Epidermal melanocyte (primary cell): ENCODE measurements around the gene DUSP23.

ENCODE experiments used
- DNase-seq: peaks from one replicate; pipeline ENCODE4 v3.0.0; 2011; ENCODE audit warnings: low spot score; ENCODE audit not compliant: insufficient read length

Gene DUSP23

DNA sequence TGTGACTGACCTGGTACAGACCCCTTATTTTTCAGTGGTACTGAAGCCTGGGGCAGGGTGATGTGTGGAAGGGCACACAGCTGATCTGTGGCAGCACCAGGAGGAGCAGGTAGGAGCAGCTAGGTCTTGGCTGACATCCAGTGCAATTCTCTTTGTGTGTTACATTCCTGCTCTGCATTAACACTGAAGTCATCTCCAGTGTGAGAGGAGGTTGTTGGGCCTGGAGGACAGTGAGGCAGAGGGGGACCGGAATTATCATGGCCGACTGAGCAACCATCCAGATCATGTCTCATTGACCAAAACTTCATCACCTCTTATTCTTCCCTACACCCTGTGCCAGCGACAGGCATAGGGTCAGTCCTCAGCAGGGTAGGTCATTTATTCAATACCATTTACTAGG lies 47.4 kb downstream of the DUSP23 start:
- no peak for DNase-seq

DNA sequence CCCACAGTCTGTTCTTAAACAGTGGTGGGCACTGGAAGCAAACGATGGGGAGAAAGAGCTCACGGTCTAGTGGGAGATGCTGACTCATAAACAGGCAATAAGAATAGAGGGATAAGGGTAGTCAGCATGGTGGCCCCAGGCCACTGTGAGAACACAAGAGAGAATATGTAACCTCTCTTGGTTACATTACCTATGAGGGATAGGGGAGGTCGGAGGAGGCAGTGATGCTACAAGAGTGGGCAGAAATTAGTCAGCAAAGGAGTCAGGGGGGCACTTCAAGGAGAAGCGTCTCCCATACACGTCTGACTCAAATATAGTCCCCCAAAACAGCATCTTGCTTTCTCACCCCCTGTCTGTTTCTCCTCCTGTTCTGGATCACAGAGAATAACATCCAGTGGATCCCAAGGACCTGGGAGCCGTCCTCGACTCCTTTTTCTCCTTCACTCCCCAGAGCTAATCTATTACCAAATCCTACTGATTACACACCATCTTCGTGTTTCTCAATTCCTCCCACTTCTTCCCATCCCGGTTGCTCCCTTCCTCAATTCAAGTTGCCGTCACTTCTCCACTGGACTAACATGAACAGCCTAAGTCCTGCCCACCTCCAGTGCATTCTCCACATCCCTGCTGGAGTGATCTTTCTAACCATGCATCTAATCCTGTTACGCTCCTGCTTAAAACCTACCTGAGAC lies 48.0 kb downstream of the DUSP23 start:
- no peak for DNase-seq

DNA sequence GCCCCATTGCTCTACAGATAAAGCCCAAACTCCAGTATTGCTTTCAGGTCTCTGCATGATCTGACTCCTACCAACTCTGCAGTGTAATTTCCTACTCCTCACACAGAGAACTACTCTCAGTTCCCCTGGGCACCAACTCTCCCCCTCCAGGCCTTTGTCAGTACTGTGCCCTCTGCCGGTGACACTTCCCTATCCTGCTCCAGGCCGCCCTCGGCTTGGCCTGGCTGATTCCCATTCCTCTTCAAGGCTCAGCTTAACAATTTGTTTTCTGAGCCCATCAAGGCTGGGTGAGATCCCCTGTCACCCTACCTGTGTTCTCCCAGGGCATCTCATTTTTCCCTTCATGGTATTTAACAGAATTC lies 48.5 kb downstream of the DUSP23 start:
- DNase-seq: no peak

DNA sequence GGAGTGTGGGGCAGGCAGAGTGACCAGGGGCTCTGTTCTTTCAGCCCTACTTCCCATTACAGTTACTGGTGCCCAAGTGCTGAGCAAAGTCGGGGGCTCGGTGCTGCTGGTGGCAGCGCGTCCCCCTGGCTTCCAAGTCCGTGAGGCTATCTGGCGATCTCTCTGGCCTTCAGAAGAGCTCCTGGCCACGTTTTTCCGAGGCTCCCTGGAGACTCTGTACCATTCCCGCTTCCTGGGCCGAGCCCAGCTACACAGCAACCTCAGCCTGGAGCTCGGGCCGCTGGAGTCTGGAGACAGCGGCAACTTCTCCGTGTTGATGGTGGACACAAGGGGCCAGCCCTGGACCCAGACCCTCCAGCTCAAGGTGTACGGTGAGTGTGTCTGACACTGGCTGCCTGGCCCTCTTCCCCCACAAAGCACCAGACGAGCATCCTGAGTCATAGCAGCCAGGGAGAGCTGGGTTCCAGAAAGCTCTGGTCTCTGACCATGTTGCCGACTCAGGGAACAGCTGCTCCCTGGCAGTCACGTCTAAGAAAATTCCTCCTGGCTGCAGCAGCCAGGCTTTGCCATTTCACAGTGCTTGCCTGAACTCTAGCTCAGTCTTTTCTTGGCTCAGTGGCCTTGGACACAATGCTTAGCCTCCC lies 49.2 kb downstream of the DUSP23 start:
- DNase-seq: no peak

DNA sequence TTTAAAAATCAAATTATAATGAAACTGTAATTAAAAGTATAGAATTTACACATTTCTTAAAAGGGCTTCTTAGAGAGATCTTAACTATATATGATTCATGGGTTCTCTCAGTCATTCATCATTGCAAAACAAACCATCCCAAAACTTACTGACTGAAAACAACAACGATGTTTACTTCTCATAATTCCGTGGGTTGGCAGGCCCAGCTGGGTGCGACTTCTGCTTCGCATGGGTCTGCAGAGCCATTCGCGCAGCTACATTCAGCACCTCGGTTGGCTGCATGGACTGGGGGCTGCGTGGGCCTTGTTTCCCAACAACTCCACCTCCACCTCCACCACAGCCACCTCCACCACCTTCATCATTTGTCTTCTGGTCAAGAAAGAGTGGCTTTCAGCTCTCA lies 50.0 kb downstream of the DUSP23 start:
- DNase-seq: no peak

DNA sequence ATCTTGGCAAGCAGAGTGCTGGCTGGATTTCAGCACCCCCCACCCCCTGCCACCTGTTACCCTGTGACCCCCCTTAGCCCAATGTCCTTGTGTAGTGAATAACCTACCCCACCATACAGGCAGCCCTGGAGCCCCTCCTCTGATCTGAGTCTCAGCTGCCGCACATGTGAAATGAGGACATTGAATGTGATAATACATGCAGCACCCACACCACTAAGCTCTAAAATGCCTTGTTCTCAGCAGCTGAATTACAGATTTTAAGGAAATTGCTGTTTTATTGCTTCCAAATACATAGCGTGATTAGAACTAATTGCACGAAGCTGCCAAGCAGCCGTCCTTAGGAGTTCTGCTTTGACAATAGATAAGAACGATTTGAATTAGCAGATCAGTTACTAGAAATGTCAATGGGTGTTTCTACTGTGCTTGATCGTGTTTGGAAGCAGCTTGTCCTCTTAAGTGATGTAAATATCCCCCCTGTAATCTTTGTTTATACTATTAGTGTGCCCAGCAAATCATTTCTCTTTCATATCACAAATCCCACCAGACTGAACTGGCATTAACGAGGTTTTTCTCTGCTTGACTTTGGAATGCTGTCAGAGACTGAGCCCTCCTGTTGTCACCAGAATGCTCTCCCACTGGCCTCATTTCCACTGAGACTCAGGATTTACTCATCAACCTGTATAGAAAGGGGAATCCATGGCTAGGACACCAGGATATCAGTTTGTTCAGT lies 50.8 kb downstream of the DUSP23 start:
- DNase-seq: no peak
